NCI-H524 (cell line): ENCODE results near the gene GSAP.
A peak's percentile ranks its signal among the peaks of the same experiment; 100 is the strongest.
"Not testable (repeated sequence)": the region's sequence is repeated elsewhere in the genome, so short reads cannot be mapped to it uniquely, and the experiment has no call there.

ENCODE experiments used
- DNase-seq, 2 experiments: peaks; one replicate each; lab custom pipeline; 2025; lab: John Stamatoyannopoulos, UW

The GSAP gene

DNA sequence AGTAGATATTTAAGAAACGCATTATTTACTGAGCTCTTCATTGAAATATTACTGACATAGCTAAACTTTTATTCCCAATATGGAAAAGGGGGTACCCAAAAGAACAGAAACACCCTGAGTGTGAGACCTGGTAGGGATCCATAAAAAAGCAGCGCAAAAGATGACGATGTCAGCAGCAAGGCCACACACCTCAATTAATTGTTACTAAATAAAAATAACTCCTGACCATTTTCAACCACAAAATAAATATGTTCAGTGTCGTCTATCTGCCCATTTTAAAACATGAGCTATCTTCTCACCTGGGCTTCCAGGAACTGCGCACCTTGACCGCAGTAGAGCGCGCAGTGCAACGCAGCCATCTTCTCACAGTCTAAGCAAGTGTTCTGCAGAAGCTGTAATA lies 61.2 kb downstream of the GSAP start:
- no peak for DNase-seq

DNA sequence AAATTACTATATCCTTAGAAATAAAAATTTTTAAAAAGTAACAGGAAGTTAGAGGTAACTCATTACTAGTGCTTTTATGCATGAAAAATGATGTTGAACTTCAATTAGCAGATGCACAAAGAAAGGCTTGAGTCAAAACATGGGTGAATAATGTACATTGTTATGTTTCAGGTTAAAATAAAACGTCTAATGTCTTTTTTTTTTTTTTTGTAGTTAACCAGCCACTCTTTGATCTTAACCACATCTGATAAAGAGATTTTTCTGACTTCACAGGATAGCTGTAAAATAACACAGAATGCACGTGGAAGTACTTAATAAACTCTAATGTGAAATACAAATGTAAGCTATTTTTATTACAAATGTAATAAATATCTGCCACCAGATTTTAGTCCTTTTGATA lies 61.7 kb downstream of the GSAP start:
- DNase-seq, result no peak

DNA sequence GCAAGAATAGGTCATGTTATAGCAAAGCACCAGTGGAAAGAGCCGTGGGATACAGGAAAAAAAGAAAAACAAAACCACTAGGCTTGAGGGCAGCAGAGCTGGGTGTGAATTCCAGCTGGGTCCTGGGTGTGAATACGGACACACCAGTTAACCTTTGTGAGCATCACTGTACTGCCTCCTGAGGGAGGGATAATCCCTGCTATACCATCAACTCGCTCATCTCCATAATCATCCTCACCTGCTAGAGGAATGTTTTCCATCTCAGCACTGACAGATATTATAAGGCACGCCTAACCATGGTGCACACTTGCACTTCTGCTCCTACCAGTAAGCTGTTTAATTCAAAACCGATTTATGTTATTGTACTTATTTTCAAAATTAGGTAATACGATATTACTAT lies 62.2 kb downstream of the GSAP start:
- DNase-seq, result no peak

DNA sequence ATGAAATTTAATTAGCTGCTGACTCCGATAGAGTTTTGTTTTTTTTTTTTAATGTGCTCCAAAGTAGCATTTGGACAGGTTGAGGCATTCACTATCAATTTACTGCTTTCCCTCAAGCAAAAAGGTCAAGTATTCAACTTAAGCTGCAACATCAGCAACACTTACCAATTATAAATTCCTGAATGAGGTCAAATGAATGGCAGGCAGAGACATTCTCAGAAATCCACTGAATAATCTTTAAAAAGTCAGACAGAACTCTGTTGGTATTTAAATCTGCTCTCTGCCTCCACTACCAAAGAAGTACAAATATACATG lies 62.8 kb downstream of the GSAP start:
- DNase-seq, result no peak

DNA sequence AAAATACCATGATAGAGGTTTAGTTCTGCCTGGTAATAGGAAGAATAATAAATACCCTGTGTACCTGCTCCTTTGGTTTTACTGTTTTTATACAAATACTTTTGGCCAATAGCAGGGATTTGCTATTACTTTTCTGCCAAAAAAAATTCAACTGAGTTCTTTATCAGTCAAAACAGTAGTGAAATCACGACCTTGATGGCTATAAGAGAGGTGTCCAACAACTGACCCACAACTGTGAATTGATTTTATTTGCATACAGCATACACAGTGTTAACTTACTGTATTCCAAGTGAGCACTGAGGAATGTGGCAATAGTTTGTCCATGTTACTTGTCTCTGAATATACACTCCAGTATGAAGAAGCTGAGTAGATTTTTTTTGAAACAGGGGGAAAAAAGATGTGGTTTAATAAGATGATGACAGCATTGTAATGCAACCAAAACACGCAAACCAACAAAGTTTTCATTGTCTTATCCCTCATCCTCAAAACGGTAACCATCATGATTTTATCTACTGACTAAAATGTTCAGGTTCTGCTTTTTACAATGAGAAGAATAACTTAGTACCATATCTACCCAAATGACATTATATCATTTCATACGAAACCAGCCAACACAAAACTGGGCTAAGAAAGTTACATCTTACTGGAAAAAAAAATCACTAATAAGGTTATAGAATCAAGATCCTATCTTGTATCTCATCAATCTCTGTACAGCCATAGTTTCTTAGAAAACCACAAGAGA lies 63.3 kb downstream of the GSAP start:
- DNase-seq, result no peak

DNA sequence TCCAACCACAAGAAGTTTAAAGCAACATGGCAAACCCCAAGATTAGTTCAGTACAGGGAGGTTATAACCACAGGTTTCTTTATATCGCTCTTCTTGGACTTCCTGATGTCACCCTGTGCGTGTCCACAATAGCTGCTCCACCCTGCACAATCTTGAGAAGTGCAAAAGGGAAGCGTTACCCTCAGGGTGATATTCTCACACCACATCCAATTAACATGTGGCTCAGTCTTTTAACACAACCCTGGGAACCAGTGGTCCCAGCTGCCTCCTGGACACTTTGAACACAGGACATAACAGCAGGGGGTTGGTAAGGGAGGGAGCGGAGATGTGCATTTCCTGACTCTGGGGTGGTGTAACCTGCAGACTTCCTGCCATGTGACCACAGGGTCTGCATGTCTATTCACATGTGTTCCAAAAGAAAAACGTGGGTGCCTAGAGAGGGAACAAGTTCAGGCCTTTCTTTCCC lies 64.6 kb downstream of the GSAP start:
- DNase-seq, result no peak

DNA sequence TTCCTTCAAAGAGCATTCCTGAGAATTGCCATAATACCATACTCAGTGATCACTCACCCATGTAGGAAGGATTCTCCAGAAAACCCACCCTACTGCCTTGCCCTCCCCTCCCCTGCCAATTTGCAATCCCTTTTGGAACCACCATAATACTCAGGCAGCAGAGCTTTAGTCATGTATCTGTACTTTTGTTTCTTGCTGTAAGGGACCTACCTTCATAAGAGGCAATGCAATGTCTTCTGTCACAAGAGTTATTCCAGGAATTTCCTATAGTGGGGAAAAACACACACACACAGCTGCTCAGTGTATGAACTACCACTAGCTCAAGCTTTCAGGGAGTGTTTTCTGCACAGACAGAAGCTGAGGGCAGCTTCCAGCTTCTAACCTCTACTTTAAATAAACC lies 67.0 kb downstream of the GSAP start:
- no peak for DNase-seq

DNA sequence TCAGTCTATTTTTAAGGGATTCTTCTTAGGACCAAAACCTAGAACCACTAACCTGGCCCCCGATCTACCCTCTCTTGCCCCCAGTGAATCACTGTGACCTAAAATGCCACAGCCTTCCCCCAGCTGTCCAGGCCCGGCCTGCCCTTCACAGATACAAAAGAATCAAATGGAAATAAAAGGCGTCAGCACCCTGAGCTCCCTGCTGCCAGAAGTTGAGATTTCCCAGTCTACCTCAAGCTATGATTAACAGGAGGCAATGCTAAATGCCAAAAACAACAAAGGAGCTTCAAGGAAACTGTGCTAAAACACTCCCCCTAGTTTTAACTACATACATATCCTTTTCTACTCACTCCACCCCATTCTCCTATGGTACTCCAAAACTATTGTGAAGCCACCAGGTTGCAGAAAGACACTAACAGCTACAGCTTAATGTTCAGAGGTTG lies 67.8 kb downstream of the GSAP start:
- DNase-seq, result no peak

DNA sequence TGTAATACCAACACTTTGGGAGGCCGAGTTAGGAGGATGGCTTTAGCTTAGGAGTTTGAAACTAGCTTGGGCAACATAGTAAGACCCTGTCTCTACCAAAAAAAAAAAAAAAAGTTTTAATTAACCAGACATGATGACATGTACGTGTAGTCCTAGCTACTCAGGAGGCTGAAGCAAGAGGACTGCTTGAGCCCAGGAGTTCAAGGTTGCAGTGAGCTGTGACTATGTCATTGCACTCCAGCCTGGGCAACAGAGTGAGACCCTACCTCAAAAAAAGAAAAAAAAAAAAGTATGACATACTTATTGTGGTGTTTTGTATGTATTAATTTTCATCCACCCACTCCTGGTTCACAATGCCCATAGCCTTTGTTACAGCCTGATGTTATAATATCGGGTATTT lies 69.7 kb downstream of the GSAP start:
- DNase-seq, result no peak

DNA sequence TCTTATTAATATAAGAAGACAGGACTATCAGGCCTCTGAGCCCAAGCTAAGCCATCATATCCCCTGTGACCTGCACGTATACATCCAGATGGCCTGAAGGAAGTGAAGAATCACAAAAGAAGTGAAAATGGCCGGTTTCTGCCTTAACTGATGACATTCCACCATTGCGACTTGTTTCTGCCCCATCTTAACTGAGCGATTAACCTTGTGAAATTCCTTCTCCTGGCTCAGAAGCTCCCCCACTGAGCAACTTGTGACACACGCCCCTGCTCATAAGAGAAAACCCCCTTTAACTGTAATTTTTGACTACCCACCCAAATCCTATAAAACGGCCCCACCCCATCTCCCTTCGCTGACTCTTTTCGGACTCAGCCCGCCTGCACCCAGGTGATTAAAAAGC lies 70.7 kb downstream of the GSAP start:
- DNase-seq, result not testable (repeated sequence)

DNA sequence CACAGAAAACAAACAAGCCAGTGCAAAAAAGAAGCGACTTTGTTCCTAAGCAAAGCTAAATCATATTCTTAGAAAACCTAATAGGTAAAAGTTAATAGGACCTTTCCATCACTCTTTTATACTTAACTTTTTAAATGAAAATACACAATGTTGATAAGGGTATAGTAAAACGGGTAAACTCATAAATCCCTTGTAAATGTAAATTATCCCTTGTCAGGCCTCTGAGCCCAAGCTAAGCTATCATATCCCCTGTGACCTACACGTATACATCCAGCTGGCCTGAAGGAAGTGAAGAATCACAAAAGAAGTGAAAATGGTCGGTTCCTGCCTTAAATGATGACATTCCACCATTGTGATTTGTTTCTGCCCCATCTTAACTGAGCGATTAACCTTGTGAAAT lies 76.4 kb downstream of the GSAP start:
- DNase-seq, result no peak

DNA sequence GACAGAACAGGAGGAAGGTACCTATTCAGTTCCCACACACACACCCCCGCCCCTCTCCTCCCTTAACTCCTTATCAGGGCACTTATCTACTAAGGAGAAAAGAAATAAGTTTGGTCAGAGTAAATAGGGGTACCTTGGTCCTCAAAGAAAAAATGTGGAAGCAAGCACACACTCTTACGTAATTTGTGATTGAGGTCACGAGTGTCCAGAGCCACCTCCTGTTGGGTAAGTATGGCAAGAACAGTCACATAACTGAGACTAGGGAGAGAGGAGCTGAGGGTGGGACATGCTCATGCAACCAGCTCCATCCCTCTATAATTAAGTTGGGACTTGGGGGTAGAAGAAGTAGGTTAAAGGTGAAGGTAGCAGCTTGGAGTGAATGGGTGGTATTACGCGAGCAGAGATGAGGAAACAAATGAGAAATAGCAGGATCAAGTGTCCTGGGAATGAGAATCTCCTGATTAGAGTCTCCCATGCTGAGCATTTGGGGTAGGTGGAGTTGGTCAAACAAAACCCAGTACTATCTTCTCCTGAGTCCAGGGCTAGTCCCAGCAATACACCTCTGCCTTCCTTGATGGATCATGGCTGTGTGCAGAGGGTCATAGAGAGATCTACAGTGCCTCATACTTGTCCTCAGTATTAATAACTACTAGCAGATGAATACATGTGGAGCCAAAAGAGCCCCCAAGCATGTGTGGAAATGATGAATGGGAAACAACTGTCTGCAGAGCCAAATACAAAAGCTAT lies 77.1 kb downstream of the GSAP start:
- DNase-seq, result no peak

DNA sequence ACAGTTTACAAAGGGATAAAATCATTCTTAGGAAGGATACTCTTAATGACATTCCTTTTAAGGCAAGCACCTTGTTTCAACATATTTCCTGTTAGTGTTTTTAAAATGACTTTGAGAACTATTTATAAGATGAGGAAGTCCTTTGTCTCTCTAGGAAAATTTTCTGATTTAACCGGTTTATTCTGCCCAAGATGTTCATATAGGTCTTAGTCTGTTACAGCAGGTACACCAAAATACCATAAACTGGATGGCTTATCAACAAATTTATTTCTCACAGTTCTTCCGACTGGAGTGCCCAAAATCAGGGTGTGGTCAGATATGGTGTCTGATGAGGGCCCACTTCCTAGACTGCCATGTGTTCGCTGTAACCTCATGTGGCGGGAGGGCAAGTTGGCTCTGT lies 77.9 kb downstream of the GSAP start:
- DNase-seq, result no peak

DNA sequence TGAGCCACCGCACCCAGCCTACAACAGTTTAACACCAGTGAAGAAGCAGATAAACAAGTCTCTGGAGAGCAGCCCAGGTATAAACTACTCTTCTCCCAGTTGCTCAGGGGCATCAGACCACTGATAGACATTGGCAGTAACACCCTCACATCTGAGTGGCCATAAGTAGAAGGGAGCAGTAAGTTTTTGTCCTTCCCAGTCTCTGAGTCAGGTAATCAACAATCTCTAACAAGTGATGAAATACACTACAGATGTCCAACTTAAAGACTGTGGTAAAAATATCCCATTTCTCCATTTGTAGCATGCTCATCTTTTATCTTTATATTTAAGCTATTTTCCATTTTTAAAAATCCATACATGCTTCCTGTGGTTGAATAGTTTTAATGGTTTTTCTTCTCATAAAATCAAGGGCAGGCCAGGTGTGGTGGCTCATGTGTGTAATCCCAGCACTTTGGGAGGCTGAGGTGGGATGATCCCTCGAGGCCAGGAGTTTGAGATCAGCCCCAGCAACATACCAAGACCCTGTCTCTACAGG lies 78.6 kb downstream of the GSAP start:
- DNase-seq, result no peak

DNA sequence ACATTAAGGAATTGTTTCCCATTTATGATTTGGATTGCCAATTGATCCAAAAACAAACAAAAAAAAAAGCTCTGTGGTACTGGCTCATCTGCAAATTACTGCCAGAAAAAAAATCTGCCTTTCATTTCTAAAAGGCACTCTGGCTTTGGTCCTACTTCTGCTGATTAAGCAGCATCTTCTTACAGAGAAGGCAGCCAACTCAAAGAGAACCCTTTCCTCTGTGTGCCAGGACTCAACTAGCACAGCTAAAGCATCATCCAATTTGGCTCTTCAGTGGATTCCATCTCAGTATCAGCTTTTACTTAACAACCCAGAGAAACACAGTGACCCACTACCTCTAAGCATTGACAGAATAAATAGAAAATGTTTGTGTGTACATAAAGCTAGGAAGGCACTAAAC lies 80.6 kb downstream of the GSAP start:
- no peak for DNase-seq

DNA sequence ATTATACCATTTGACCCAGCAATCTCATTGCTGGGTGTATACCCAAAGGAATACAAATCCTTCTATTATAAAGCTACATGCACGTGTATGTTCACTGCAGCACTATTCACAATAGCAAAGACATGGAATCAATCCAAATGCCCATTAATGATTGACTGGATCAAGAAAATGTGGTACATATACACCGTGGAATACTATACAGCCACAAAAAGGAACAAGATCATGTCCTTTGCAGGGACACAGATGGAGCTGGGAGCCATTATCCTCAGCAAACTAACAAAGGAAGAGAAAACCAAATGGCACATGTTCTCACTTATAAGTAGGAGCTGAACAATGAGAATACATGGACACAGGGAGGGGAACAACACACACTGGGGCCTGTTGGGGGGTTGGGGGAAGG lies 82.1 kb downstream of the GSAP start:
- DNase-seq, result not testable (repeated sequence)

DNA sequence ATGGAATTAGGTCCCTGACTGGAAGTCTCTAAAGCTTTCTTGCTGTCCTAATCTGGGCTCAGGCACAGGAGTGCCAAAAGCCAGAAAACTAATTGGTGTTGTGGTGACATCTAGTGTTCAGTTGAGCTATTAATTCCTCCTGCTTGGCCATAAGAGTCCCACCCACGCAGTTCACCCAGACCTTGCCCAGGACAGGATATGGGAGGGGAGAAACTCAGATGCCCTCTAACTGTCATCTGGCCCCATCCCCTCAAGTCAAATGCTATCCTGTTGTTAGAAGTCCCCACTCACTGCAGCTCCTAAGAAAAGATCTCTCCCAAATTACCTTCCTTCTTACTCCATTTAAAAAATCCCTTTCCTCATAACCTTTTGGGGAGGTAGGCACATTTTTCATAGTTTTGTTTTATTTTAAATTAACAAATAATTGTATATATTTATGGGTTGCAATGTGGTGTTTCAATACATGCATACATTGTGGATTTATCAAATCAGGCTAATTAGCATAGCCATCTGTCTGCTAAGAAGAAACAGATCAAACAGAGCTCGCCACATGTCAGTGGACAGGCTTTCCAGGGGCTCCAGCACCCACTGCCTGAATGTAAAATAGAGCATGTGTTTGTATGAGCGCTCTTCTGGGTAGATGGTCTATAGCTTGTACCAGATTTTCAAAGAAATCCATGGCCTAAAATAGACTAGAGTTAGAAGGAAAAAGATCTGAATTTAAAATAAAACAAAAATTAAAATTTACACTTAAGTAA lies 84.0 kb downstream of the GSAP start:
- peak; percentile 89 to 96 for DNase-seq

DNA sequence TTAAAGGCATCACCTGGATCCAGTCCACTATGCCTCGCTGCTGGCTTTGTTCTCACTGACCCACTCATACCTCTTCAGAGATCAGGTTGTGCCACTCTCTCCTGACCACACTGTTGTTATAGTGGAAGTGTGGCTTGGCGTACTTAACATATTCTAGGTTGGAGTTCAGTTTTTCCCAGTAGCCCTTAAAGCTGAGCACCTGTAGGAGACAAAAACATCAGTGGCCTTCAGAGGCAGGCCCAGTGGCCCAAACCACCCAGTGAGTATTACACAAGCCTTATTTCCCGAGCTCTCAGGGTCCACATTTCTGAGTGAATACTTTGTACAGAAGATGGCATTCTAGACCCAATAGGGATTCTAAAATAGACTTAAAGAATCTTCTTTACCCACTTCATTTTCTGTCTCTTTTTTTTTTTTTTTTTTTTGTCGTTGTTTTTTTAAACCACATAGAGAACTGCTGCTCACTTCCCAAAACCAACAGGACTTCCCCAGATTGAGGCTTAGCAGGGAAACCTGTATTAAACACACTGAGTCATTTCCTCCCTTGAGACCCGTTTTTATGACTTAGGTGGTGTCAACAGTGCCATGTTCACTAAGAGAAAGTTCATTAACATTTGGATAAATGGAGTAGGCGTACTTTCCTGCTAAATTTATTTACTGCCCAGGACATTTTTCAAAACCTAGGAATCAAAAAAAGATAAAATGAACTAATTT lies 85.8 kb downstream of the GSAP start:
- DNase-seq, result no peak

DNA sequence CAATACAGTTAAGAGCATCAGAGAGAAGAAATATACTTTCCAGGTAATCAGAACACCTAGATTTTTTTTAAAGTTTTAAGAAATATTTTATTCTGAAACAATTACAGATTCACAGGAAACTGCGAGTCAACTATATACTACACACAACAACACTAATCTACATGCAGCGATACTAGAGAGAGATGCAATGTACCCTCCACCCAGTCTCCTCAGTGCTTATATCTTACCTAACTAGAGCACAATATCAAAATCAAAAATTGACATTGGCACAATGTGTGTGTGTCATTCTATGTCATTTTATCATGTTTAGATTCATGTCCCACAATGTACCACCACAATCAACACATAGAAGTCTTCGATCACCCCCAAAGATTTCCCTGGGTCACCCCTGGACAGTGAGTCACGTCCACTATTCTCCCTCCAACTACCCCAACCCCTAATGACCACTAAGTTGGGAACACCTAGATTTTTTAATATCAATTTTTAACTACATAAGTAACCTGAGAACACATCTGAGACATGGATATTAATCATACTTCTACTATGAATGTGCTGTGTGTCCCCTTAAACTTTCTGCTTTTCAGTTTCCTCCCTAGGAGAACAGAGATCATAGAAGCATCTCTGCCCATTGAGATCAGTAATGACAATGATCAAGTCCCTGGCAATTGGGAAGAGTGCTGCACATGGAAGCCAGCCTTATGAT lies 86.5 kb downstream of the GSAP start:
- DNase-seq, result no peak

DNA sequence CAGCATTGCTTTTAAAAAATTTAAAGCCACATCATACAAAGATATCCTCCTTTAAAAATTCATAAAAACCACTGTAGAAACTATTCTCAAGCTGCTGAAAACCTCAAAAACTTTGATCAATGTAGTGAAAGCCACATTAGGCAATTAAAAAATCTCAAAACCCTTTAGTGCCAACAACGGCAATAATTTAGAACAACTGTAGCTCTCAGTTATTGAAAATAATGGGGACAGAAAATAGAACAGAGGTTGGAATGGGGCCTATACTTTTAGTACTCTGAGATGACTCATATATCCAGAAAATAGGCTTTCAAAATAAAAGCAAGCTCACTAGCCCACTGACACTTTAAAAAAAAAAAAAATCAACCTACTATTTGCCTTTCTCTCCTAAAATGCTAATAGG lies 87.5 kb downstream of the GSAP start:
- no peak for DNase-seq

DNA sequence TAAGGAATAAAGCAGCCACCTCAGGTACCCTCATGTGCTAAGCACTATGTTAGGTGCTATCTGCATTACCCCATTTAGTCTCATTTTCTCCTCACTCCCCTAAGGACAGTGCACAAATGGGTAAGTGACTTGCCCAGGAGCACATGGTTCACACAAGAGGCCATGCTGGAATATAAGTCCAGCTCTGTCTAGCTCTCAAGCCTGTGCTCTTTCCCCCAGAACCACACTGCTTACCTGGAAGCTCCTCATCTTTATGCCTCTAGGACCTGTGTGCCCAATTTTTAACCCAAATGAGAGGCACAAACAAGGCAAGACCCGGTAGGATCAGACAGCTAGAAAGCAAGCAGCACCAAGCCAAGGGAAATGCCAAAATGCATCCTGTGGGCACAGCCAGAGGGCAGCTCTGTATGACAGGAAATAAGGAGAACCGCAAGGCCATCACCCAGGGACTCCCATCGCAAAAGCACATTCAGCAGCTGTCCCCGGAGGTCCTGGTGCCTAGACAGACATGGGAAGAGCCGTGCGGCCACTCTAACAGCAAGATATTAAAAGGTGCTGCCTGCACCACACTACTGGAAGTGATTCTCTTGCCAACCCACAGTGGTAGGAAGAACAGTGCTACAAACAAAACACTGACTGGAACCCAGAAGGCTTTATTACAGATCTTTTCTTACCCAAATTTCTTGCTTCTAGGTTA lies 88.1 kb downstream of the GSAP start:
- no peak for DNase-seq
